WTC11 (cell line): ENCODE results near the gene TRIM40. TPM values are rescaled to one million over a fixed set of nuclear protein-coding genes. Genes with fewer than 3 reads are reported as not detected.

Experiments
- ATAC-seq: fragments of 200-7000 bp; cut with Tn5 transposase; 2 replicates; pipeline ENCODE4 v1.10.0; 2021; ENCODE audit warnings: mild to moderate bottlenecking, moderate library complexity
- CTCF ChIA-PET: fragments of 300-600 bp; sonication (Branson Sonifier 250); formaldehyde crosslinking; loops from one replicate; lab custom pipeline; 2021; ENCODE audit warnings: antibody characterized with exemption; lab: Charles Lee
- POLR2A ChIA-PET: fragments of 350-600 bp; sonication (Branson Sonifier 250); formaldehyde crosslinking; loops from one replicate; lab custom pipeline; 2021; ENCODE audit warnings: antibody characterized with exemption; lab: Charles Lee
- DNase-seq: peaks from one replicate; pipeline ENCODE4 v3.0.0; 2021; ENCODE audit warnings: low spot score
- H3K27ac Mint-ChIP-seq: 2 replicates; pipeline ENCODE4 v1.8.0; 2021; ENCODE audit warnings: mixed read lengths
- H3K27me3 Mint-ChIP-seq: 2 replicates; pipeline ENCODE4 v1.8.0; 2021; ENCODE audit warnings: low read depth, mild to moderate bottlenecking, moderate library complexity, mixed read lengths
- H3K36me3 Mint-ChIP-seq: 2 replicates; pipeline ENCODE4 v1.8.0; 2021; ENCODE audit warnings: mixed read lengths
- H3K4me1 Mint-ChIP-seq: 2 replicates; pipeline ENCODE4 v1.8.0; 2022; ENCODE audit warnings: mixed read lengths
- H3K4me3 Mint-ChIP-seq: 2 replicates; pipeline ENCODE4 v1.8.0; 2021; ENCODE audit warnings: mild to moderate bottlenecking, moderate library complexity, mixed read lengths
- H3K9me3 Mint-ChIP-seq: 2 replicates; pipeline ENCODE4 v1.8.0; 2021; ENCODE audit warnings: mixed read lengths
- CREM ChIP-seq: sonication (generic); formaldehyde crosslinking; IDR thresholded peaks from 2 replicates; pipeline ENCODE4 v1.8.1; 2022; ENCODE audit warnings: mild to moderate bottlenecking, missing genetic modification reagents, moderate library complexity
- FOXK1 ChIP-seq: sonication (generic); formaldehyde crosslinking; IDR thresholded peaks from 2 replicates; pipeline ENCODE4 v1.8.0; 2022; ENCODE audit warnings: mild to moderate bottlenecking, moderate library complexity, missing genetic modification reagents
- FOXP1 ChIP-seq: sonication (generic); formaldehyde crosslinking; IDR thresholded peaks from 2 replicates; pipeline ENCODE4 v1.8.0; 2022; ENCODE audit warnings: missing genetic modification reagents, mild to moderate bottlenecking, moderate library complexity, borderline replicate concordance
- HMGXB4 ChIP-seq: sonication (generic); formaldehyde crosslinking; IDR thresholded peaks from 2 replicates; pipeline ENCODE4 v1.8.1; 2023; ENCODE audit warnings: mild to moderate bottlenecking, moderate library complexity, missing genetic modification reagents
- MXD4 ChIP-seq: fragments of 250-450 bp; sonication (Bioruptor Pico); IDR thresholded peaks from 2 replicates; pipeline ENCODE4 v1.8.0; 2021; ENCODE audit warnings: mild to moderate bottlenecking, moderate library complexity, borderline replicate concordance
- MYBL2 ChIP-seq: sonication (generic); formaldehyde crosslinking; IDR thresholded peaks from 2 replicates; pipeline ENCODE4 v1.8.1; 2023; ENCODE audit warnings: mild to moderate bottlenecking, moderate library complexity, missing genetic modification reagents
- NR2C2 ChIP-seq: sonication (generic); formaldehyde crosslinking; IDR thresholded peaks from 2 replicates; pipeline ENCODE4 v1.8.0; 2022; ENCODE audit warnings: mild to moderate bottlenecking, missing genetic modification reagents
- NR3C1 ChIP-seq: sonication (generic); formaldehyde crosslinking; conservative IDR thresholded peaks from 2 replicates; pipeline ENCODE4 v1.8.1; 2023; ENCODE audit warnings: low read depth, mild to moderate bottlenecking, missing genetic modification reagents
- SMAD3 ChIP-seq: sonication (generic); formaldehyde crosslinking; IDR thresholded peaks from 2 replicates; pipeline ENCODE4 v1.8.0; 2022; ENCODE audit warnings: missing genetic modification reagents, mild to moderate bottlenecking, borderline replicate concordance
- SMAD4 ChIP-seq: sonication (generic); formaldehyde crosslinking; IDR thresholded peaks from 2 replicates; pipeline ENCODE4 v1.8.0; 2022; ENCODE audit warnings: mild to moderate bottlenecking, missing genetic modification reagents
- TEAD1 ChIP-seq: sonication (generic); formaldehyde crosslinking; IDR thresholded peaks from 2 replicates; pipeline ENCODE4 v1.8.0; 2022; ENCODE audit warnings: mild to moderate bottlenecking, missing genetic modification reagents
- ZNF416 ChIP-seq: fragments of 250-450 bp; sonication (Bioruptor Pico); IDR thresholded peaks from 2 replicates; pipeline ENCODE4 v1.9.0; 2021; ENCODE audit warnings: mild to moderate bottlenecking, inconsistent platforms
- ZNF423 ChIP-seq: fragments of 250-450 bp; sonication (Bioruptor Pico); IDR thresholded peaks from 2 replicates; pipeline ENCODE4 v2.1.2; 2022; ENCODE audit warnings: mild to moderate bottlenecking, moderate library complexity
- ZNF425 ChIP-seq: fragments of 250-450 bp; sonication (Bioruptor Pico); conservative IDR thresholded peaks from 2 replicates; pipeline ENCODE4 v1.9.0; 2021; ENCODE audit warnings: mild to moderate bottlenecking
- ZNF671 ChIP-seq: fragments of 250-450 bp; sonication (Bioruptor Pico); IDR thresholded peaks from 2 replicates; pipeline ENCODE4 v1.8.0; 2021; ENCODE audit warnings: mild to moderate bottlenecking
- ZSCAN18 ChIP-seq: fragments of 250-450 bp; sonication (Bioruptor Pico); IDR thresholded peaks from 2 replicates; pipeline ENCODE4 v2.1.2; 2022; ENCODE audit warnings: mild to moderate bottlenecking, moderate library complexity
- total RNA-seq: library from RNA; stranded (reverse); gene quantifications from 3 replicates; pipeline ENCODE4 v1.2.3, GENCODE V29; 2021
- TF ChIP-seq, protein P1 (sequence below): sonication (generic); formaldehyde crosslinking; IDR thresholded peaks from 2 replicates; pipeline ENCODE4 v1.8.0; 2023; ENCODE audit warnings: missing genetic modification reagents, mild to moderate bottlenecking, borderline replicate concordance

TRIM40 gene
- total RNA-seq, 1 experiment from 2014 or later = not detected

DNA sequence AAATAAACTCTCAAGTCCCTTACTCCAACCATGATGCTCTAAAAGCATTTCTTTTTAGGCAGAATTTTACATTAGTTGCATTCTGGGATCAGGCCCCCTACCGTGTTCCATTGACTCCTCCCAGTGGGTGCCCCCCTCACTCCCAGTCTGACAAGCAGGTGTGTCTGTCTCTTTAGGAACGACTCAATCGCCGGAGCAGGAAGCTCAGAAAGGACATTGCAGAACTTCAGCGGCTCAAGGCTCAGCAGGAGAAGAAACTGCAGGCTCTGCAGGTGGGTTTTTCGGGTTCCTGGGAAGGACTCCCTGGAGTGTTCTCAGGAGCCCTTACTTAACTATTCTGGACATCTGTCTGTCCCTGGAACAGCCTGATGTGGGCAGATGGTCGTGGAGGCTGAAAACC lies 9.9 kb downstream of the TRIM40 start:
- H3K4me3 Mint-ChIP-seq = no peak overlapping the region
- H3K9me3 Mint-ChIP-seq = no peaks in the 10 kb centered on the region
- H3K27me3 Mint-ChIP-seq = peaks cover 14% of the 10 kb centered on the region
- TF ChIP-seq ZNF423 (peak; percentile 86), ZNF416 (no peak)
- no peak overlapping the region for H3K27ac Mint-ChIP-seq
- POLR2A ChIA-PET = no interaction called here
- CTCF ChIA-PET = interaction anchor here (0.6 to 3.2 kb wide), 4 partner anchors 13 to 582 kb away, joined by 3 to 8 read pairs (median 4); no protein-coding TSS in a partner anchor
- peaks cover 4% of the 10 kb centered on the region for H3K4me1 Mint-ChIP-seq
- no peak for ATAC-seq
- DNase-seq = no peak
- H3K36me3 Mint-ChIP-seq = no peaks in the 10 kb centered on the region

DNA sequence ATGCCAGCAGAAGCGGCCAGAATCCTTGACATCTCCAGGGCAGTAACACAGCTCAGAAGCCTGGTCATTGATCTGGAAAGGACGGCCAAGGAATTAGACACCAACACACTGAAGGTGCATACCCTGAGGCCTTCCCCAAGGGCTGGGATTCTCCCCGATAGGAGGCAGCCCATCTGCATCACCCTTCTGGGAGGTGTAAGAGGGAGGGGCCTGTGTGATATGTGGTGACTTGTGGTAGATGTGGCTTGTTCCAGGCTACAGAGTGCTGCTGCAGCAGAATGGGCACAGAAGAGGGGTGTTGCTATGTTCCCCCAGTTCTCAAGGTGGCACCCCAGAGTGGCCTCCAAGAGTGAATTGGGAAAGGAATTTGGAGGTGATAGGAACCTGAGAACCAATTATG lies 11.2 kb downstream of the TRIM40 start:
- peaks cover 4% of the 10 kb centered on the region for H3K4me1 Mint-ChIP-seq
- no peak for TF ChIP-seq ZNF425 (CRISPR knock-in tag)
- TF ChIP-seq MXD4 = no peak
- no peak for TF ChIP-seq HMGXB4
- TF ChIP-seq NR2C2 (CRISPR knock-in tag) = no peak
- no peak for TF ChIP-seq ZNF416
- TF ChIP-seq CREM (CRISPR knock-in tag) = no peak
- no peak for TF ChIP-seq SMAD3 (CRISPR knock-in tag)
- no peak for TF ChIP-seq TEAD1
- no peak for TF ChIP-seq ZSCAN18 (CRISPR knock-in tag)
- no peak for TF ChIP-seq SMAD4 (CRISPR knock-in tag)
- no peak for TF ChIP-seq FOXP1
- TF ChIP-seq, protein P1, sequence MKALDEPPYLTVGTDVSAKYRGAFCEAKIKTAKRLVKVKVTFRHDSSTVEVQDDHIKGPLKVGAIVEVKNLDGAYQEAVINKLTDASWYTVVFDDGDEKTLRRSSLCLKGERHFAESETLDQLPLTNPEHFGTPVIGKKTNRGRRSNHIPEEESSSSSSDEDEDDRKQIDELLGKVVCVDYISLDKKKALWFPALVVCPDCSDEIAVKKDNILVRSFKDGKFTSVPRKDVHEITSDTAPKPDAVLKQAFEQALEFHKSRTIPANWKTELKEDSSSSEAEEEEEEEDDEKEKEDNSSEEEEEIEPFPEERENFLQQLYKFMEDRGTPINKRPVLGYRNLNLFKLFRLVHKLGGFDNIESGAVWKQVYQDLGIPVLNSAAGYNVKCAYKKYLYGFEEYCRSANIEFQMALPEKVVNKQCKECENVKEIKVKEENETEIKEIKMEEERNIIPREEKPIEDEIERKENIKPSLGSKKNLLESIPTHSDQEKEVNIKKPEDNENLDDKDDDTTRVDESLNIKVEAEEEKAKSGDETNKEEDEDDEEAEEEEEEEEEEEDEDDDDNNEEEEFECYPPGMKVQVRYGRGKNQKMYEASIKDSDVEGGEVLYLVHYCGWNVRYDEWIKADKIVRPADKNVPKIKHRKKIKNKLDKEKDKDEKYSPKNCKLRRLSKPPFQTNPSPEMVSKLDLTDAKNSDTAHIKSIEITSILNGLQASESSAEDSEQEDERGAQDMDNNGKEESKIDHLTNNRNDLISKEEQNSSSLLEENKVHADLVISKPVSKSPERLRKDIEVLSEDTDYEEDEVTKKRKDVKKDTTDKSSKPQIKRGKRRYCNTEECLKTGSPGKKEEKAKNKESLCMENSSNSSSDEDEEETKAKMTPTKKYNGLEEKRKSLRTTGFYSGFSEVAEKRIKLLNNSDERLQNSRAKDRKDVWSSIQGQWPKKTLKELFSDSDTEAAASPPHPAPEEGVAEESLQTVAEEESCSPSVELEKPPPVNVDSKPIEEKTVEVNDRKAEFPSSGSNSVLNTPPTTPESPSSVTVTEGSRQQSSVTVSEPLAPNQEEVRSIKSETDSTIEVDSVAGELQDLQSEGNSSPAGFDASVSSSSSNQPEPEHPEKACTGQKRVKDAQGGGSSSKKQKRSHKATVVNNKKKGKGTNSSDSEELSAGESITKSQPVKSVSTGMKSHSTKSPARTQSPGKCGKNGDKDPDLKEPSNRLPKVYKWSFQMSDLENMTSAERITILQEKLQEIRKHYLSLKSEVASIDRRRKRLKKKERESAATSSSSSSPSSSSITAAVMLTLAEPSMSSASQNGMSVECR = no peak
- no peak for TF ChIP-seq NR3C1
- no peak for TF ChIP-seq MYBL2 (CRISPR knock-in tag)
- TF ChIP-seq FOXK1 (CRISPR knock-in tag) = no peak
- TF ChIP-seq ZNF671 (CRISPR knock-in tag) = no peak
- H3K36me3 Mint-ChIP-seq = no peaks in the 10 kb centered on the region
- no peak overlapping the region for H3K27ac Mint-ChIP-seq
- ATAC-seq (peak; percentile 60), DNase-seq (no peak)
- peaks cover 10% of the 10 kb centered on the region for H3K27me3 Mint-ChIP-seq
- H3K4me3 Mint-ChIP-seq = no peak overlapping the region
- CTCF ChIA-PET = interaction anchor here (2.2 kb wide), 1 partner anchor 16 kb away, joined by 9 read pairs; no protein-coding TSS in a partner anchor
- no peaks in the 10 kb centered on the region for H3K9me3 Mint-ChIP-seq
- POLR2A ChIA-PET = no interaction called here
